Ishikawa (cell line): ENCODE data around the gene TH.

ENCODE experiments used
- CEBPB ChIP-seq: IDR thresholded peaks from 2 replicates; pipeline ENCODE4 v1.6.1; 2012
- CREB1 ChIP-seq: IDR thresholded peaks from 2 replicates; pipeline ENCODE4 v1.6.1; 2012; ENCODE audit warnings: low read depth
- EP300 ChIP-seq: IDR thresholded peaks from 2 replicates; pipeline ENCODE4 v1.6.1; 2012; ENCODE audit warnings: borderline replicate concordance
- NFIC ChIP-seq: IDR thresholded peaks from 2 replicates; pipeline ENCODE4 v1.6.1; 2012
- RAD21 ChIP-seq: IDR thresholded peaks from 2 replicates; pipeline ENCODE4 v1.6.1; 2012; ENCODE audit warnings: low read depth
- TAF1 ChIP-seq: IDR thresholded peaks from 2 replicates; pipeline ENCODE4 v1.6.1; 2012; ENCODE audit warnings: low read depth, mild to moderate bottlenecking
- TCF12 ChIP-seq: IDR thresholded peaks from 2 replicates; pipeline ENCODE4 v1.6.1; 2012; ENCODE audit warnings: low read depth
- TEAD4 ChIP-seq: IDR thresholded peaks from 2 replicates; pipeline ENCODE4 v1.6.1; 2012
- YY1 ChIP-seq: IDR thresholded peaks from 2 replicates; pipeline ENCODE4 v1.6.1; 2012; ENCODE audit warnings: low read depth
- TF ChIP-seq, protein P1 (sequence below): IDR thresholded peaks from 2 replicates; pipeline ENCODE4 v1.6.1; 2012
- TF ChIP-seq, protein P2 (sequence below): IDR thresholded peaks from 2 replicates; pipeline ENCODE4 v1.6.1; 2012
- TF ChIP-seq, protein P3 (sequence below): IDR thresholded peaks from 2 replicates; pipeline ENCODE4 v1.6.1; 2012; ENCODE audit warnings: low read depth, mild to moderate bottlenecking

DNA sequence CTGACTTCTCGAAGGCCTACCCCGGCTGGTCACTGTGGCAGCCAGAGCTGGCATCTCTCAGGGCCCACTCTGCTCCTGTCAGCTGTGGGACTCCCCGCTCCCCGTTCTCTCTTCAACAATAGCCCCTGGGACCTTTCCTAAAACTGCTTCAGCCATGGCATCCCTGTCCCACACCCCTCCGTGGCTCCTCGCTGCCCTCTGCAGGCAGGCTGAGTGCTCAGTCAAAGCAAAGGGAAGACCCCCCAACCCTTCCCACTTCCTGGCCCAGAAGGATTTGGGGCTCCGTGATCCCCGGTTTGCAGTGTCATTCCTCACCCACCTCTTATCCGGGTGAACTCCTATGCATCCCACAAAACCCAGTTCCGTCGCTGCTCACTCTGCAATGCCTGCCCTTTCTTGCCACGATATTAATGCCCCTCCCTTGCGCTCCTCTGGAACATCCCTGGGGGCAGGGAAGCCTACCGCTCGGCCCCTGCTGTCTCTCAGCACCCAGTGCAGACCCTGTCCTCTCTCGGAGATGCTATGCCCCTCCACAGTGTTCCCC is 1.6 kb upstream of the TH start:
- TF ChIP-seq EP300 = no peak
- TF ChIP-seq, protein P1, sequence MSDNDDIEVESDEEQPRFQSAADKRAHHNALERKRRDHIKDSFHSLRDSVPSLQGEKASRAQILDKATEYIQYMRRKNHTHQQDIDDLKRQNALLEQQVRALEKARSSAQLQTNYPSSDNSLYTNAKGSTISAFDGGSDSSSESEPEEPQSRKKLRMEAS = no peak
- TF ChIP-seq RAD21 = no peak
- TF ChIP-seq, protein P2, sequence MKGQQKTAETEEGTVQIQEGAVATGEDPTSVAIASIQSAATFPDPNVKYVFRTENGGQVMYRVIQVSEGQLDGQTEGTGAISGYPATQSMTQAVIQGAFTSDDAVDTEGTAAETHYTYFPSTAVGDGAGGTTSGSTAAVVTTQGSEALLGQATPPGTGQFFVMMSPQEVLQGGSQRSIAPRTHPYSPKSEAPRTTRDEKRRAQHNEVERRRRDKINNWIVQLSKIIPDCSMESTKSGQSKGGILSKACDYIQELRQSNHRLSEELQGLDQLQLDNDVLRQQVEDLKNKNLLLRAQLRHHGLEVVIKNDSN = no peak
- TF ChIP-seq TAF1 = no peak
- TF ChIP-seq, protein P3, sequence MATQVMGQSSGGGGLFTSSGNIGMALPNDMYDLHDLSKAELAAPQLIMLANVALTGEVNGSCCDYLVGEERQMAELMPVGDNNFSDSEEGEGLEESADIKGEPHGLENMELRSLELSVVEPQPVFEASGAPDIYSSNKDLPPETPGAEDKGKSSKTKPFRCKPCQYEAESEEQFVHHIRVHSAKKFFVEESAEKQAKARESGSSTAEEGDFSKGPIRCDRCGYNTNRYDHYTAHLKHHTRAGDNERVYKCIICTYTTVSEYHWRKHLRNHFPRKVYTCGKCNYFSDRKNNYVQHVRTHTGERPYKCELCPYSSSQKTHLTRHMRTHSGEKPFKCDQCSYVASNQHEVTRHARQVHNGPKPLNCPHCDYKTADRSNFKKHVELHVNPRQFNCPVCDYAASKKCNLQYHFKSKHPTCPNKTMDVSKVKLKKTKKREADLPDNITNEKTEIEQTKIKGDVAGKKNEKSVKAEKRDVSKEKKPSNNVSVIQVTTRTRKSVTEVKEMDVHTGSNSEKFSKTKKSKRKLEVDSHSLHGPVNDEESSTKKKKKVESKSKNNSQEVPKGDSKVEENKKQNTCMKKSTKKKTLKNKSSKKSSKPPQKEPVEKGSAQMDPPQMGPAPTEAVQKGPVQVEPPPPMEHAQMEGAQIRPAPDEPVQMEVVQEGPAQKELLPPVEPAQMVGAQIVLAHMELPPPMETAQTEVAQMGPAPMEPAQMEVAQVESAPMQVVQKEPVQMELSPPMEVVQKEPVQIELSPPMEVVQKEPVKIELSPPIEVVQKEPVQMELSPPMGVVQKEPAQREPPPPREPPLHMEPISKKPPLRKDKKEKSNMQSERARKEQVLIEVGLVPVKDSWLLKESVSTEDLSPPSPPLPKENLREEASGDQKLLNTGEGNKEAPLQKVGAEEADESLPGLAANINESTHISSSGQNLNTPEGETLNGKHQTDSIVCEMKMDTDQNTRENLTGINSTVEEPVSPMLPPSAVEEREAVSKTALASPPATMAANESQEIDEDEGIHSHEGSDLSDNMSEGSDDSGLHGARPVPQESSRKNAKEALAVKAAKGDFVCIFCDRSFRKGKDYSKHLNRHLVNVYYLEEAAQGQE = no peak
- TF ChIP-seq YY1 = no peak
- no peak for TF ChIP-seq CEBPB
- no peak for TF ChIP-seq NFIC
- no peak for TF ChIP-seq CREB1
- no peak for TF ChIP-seq TEAD4
- no peak for TF ChIP-seq TCF12
